Smooth muscle cell of the brain vasculature (primary cell): ENCODE measurements around the gene GALNS.
"Not testable (repeated sequence)": the region's sequence is repeated elsewhere in the genome, so short reads cannot be mapped to it uniquely, and the experiment has no call there.

Experiments
- DNase-seq: peaks from one replicate; pipeline ENCODE4 v3.0.0-alpha.2; 2012; ENCODE audit warnings: low read depth, low spot score

Gene GALNS

GRCh38 chr16:88804552-88805339, 52.0 kb downstream of the GALNS start:
- DNase-seq = no peak

- DNase-seq = no peak
Observed at GRCh38 chr16:88804173-88804551, 52.6 kb downstream of the GALNS start.

GRCh38 chr16:88803264-88803987, 53.3 kb downstream of the GALNS start, which contains the start of gene CDT1:
Gene CDT1, plus strand, starts transcription at chr16:88803789. Its CDS starts 43 bp downstream, at chr16:88803832.
- DNase-seq = no peak

- DNase-seq = no peak
Observed at GRCh38 chr16:88800277-88800592, 56.5 kb downstream of the GALNS start.

- no peak for DNase-seq
Observed at GRCh38 chr16:88799569-88800276, 57.0 kb downstream of the GALNS start.

- no peak for DNase-seq
Observed at GRCh38 chr16:88798772-88799455, 57.8 kb downstream of the GALNS start.

GRCh38 chr16:88798073-88798472, 58.7 kb downstream of the GALNS start:
- DNase-seq = no peak

GRCh38 chr16:88796278-88796677, 60.5 kb downstream of the GALNS start:
- no peak for DNase-seq

GRCh38 chr16:88793251-88793954, 63.3 kb downstream of the GALNS start:
- DNase-seq = no peak

- no peak for DNase-seq
Observed at GRCh38 chr16:88792668-88793250, 64.0 kb downstream of the GALNS start.

- DNase-seq = no peak
Observed at GRCh38 chr16:88792078-88792550, 64.6 kb downstream of the GALNS start.

GRCh38 chr16:88790312-88791211, 66.2 kb downstream of the GALNS start:
- DNase-seq = no peak

GRCh38 chr16:88789594-88789993, 67.2 kb downstream of the GALNS start:
- no peak for DNase-seq

GRCh38 chr16:88788749-88789148, 68.0 kb downstream of the GALNS start:
- not testable (repeated sequence) for DNase-seq

GRCh38 chr16:88787579-88788314, 69.0 kb downstream of the GALNS start:
- DNase-seq = no peak

GRCh38 chr16:88785106-88785924, 71.4 kb downstream of the GALNS start, which contains the start of gene PIEZO1:
Gene PIEZO1, minus strand, starts transcription at chr16:88785220. Its CDS starts 256 bp downstream, at chr16:88784964.
- no peak for DNase-seq

- DNase-seq = no peak
Observed at GRCh38 chr16:88784856-88785105, 72.0 kb downstream of the GALNS start.
